Rectal smooth muscle tissue (tissue), 1 donor: Measurements from ENCODE around the gene KDM6B.
"Not testable (repeated sequence)": the region's sequence is repeated elsewhere in the genome, so short reads cannot be mapped to it uniquely, and the experiment has no call there.

Experiments
- H3K27ac ChIP-seq: one replicate; pipeline ENCODE4 v1.7.0; 2013; ENCODE audit warnings: low read depth, low read length, inconsistent platforms
- H3K27me3 ChIP-seq: one replicate; pipeline ENCODE4 v1.7.0; 2013; ENCODE audit warnings: low read length; ENCODE audit not compliant: control insufficient read depth, insufficient read depth
- H3K36me3 ChIP-seq: one replicate; pipeline ENCODE4 v1.7.0; 2013; ENCODE audit warnings: low read length; ENCODE audit not compliant: control insufficient read depth, insufficient read depth
- H3K4me1 ChIP-seq: one replicate; pipeline ENCODE4 v1.7.0; 2013; ENCODE audit warnings: low read length; ENCODE audit not compliant: control insufficient read depth, insufficient read depth
- H3K4me3 ChIP-seq: one replicate; pipeline ENCODE4 v1.7.0; 2013; ENCODE audit warnings: low read length
- H3K9ac ChIP-seq: one replicate; pipeline ENCODE4 v1.7.0; 2013; ENCODE audit warnings: low read length

Gene KDM6B

DNA sequence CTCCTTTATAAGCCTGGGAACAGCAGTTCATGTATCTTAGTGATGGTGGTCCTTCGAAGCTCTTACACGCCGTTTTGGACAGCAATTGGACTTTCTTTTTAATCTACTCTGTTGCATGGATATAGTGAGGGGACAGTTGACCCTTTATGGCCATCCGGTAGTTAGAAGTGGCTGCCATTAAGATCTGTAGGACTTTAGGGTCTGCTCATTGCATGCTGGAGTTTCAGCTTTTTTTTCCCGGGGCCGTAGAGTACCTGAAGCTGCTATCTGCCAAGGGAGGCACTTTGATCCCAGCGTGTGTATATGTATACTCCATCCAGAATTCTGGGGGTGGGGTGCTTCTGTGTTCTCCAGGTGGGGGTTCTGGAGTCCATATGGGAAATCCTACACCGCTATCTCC is 25.0 kb downstream of the KDM6B start:
- H3K27me3 ChIP-seq, result no peaks in the 10 kb centered on the region
- H3K27ac ChIP-seq, result no peak overlapping the region
- H3K4me1 ChIP-seq, result peaks cover 15% of the 10 kb centered on the region
- no peak overlapping the region for H3K9ac ChIP-seq
- H3K4me3 ChIP-seq, result peak overlapping the region; percentile 94
- H3K36me3 ChIP-seq, result no peaks in the 10 kb centered on the region

DNA sequence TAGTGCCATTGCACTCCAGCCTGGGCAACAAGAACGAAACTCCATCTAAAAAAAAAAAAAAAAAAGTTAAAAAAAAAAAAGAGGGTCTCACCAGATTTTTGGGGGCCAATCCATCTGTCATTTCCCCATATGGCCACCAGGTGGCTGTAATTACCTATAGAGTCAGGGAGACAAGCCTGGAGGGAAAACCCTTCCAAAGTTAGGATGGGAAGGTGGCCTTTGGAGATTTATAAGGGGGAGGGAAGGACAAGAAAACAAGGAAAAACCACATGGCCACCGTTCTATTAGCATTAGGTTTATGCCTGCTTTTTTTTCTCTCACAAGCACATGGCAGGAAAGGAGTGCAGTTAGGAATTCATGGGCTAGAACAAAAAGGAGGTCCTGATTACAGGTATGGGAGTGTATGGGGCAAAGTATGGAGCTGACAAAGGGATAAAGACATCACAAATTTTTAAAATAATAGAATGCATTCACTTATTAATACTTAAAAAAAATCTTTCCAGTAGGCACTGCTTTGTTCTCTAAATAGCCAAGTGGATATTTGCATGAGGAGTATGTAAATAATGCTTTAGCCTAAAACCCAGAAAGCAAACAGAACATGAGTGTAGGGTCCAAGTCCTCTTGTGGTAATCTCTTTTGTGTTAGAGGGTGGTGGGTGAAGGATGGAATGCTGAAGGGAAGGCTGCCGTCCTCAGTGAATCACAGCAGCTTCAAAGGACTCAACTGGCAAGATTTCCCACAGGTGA is 28.8 kb downstream of the KDM6B start:
- Histone ChIP-seq H3K9ac (no peak overlapping the region), H3K4me1 (peaks cover 7% of the 10 kb centered on the region), H3K27ac (no peak overlapping the region), H3K4me3 (no peak overlapping the region), H3K27me3 (no peaks in the 10 kb centered on the region), H3K36me3 (peaks cover 3% of the 10 kb centered on the region)

DNA sequence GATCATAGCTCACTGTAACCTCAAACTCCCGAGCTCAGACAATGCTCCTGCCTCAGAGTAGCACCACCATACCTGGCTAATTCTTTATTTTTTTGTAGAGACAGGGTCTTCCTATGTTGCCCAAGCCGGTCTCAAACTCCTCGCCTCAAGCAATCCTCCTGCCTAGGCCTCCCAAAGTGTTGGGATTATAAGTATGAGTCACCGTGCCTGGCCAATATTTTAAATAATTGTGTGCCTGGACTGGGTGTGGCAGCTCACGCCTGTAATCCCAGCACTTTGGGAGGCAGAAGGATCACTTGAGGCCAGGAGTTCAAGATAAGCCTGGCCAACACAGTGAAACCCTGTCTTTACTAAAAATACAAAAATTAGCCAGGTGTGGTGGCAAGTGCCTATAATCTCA is 30.4 kb downstream of the KDM6B start:
- not testable (repeated sequence) for H3K9ac ChIP-seq, H3K27me3 ChIP-seq, H3K36me3 ChIP-seq, H3K4me3 ChIP-seq, H3K4me1 ChIP-seq, H3K27ac ChIP-seq

DNA sequence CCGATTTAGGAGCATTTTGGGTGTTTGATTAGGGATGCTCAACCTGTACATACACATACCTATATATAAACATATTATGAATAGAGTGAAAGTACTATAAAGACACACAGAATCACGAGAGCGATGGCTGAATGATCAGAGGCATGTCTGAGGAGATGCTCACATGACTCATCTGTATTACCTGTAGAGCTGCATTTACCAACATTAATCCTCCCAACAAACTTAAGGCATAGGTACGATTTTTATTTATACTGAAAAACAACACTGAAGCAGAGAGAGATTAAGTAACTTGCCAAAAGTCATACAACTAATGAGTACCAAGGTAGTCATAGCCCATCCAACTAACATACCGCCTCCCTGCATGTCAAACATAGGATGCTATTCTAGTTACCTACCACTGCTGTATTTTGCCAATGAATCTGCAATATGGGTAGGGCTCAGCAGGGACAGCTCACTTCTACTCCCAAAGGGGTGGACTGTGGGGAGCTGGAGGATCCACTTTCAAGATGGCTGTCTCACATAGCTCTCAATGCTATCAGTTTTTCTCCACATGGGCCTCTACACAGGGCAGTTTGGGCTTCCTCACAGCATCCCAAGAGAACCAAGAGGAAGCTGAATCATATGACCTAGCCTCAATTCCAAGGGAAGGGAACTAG is 31.1 kb downstream of the KDM6B start:
- no peak overlapping the region for H3K9ac ChIP-seq
- peaks cover 3% of the 10 kb centered on the region for H3K36me3 ChIP-seq
- H3K4me1 ChIP-seq, result no peaks in the 10 kb centered on the region
- no peak overlapping the region for H3K27ac ChIP-seq
- H3K27me3 ChIP-seq, result no peaks in the 10 kb centered on the region
- no peak overlapping the region for H3K4me3 ChIP-seq

DNA sequence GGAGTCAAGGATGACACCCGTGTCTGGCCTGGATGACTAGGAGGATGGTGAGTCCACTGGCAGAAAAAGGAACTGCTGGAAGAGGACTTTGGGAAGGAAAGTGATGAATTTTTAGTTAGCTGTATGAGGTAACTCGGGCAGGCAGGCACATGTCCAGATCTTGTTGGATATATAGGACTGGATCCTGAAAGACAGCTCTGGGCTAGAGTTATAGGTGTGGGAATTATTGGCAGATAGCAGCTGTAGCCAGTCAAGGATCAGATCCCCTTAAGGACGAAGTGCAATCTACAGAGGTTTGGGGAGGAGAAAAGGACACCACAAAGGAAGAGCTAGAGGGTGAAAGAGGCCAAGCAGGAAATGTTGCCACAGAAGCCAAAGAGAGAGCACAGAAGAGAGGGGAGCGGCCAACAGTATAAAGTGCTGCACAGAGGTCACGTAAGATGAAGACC is 33.9 kb downstream of the KDM6B start:
- Histone ChIP-seq H3K36me3 (peaks cover 3% of the 10 kb centered on the region), H3K9ac (no peak overlapping the region), H3K27me3 (no peaks in the 10 kb centered on the region), H3K4me3 (no peak overlapping the region), H3K4me1 (no peaks in the 10 kb centered on the region), H3K27ac (no peak overlapping the region)

DNA sequence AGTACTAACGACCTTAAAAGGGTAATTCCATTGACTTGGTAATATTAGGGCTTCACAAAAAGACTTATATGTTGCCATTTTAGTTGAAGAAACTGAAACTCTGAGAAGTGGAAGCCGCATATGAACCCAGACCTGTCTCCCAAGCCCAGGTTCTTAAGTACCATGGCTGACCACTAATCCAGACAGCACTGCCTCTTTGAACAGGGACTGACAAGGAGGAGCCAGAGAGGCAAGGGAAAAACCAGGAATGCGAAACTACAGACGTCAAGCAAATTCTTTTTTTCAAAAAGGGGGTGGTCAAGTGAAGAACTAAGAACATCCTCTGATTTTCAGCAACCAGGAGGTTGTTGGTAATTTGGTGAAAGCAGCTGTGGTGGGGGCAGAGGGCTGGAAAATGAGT is 39.0 kb downstream of the KDM6B start:
- Histone ChIP-seq H3K27ac (no peak overlapping the region), H3K9ac (no peak overlapping the region), H3K36me3 (no peaks in the 10 kb centered on the region), H3K4me3 (no peak overlapping the region), H3K27me3 (no peaks in the 10 kb centered on the region), H3K4me1 (no peaks in the 10 kb centered on the region)

DNA sequence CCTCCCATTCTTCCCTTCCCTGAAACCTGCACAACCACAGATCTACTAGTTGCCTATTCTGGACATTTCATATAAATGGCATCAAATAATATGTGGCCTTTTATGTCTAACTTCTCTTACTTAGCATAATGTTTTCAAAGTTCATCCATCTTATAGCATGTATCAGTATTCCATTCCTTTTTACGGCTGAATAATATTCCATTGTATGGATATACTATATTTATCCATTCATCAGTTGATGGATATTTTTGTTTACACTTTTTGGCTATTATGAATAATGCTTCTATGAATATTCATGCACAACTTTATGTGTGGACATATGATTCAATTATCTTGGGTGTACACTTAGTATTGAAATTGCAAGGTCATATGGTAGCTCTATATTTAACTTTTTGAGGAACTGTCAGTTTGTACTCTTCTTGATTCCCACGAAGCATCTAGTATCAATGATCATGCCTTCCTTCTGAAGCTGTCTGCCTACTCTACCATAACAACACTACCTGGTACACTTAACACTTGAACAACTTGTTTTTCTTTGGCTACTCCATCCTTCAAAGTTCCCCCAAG is 41.9 kb downstream of the KDM6B start:
- no peaks in the 10 kb centered on the region for H3K36me3 ChIP-seq
- no peak overlapping the region for H3K9ac ChIP-seq
- no peak overlapping the region for H3K27ac ChIP-seq
- H3K4me1 ChIP-seq, result no peaks in the 10 kb centered on the region
- no peak overlapping the region for H3K4me3 ChIP-seq
- no peaks in the 10 kb centered on the region for H3K27me3 ChIP-seq

DNA sequence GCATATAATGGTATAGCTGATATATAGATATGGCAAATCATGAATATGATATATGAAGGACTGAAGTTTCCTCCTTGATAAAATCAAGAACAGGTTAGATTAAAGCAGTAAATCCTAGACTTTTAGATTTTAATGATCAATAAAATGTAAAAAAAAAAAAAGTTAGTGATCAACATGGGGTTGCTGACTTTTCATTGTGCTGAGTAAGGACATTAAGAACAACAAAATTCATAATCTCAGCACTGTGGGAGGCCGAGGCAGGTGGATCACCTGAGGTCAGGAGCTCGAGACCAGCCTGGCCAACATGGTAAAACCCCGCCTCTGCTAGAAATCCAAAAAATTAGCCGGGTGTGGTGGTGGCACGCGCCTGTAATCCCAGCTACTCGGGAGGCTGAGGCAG is 44.2 kb downstream of the KDM6B start:
- H3K36me3 ChIP-seq, result no peaks in the 10 kb centered on the region
- H3K27ac ChIP-seq, result no peak overlapping the region
- no peaks in the 10 kb centered on the region for H3K4me1 ChIP-seq
- H3K4me3 ChIP-seq, result no peak overlapping the region
- no peak overlapping the region for H3K9ac ChIP-seq
- H3K27me3 ChIP-seq, result no peaks in the 10 kb centered on the region

DNA sequence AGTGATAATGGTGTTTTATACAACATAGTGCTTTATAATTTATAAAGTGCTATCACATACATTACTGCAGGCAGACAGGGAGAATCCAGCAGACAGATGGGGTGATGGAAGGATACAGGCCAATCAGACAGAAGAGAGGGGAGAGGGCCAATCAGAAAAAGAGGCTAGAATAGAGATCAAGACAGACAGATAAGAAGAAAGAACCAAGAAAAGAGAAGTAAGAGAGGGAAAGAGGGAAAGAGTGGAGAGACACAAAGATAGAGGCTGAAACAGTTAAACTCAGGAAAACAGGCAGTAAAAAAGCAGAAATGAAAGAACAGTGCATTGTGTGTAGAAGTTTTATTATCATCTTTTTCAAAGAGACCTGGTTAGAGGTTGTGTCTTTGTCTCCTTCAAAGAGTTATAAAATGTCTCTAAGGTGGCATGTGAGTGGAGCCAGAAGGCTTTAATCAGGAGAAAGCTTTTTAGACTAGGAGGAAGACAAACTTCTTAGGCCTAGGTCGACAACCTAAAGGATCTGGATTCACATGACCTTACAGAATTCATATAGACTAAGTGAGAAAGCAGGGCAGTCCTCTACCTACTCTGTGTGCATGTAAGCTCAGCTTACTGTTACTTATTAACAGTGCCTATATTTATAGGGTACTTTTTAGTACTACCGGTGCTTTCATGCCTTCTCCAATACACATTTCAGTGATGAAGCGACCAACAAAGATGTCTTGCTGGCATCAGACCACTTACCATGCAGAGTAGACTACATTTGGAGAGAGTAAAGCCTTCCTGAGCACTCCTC is 46.3 kb downstream of the KDM6B start:
- Histone ChIP-seq H3K27ac (no peak overlapping the region), H3K27me3 (no peaks in the 10 kb centered on the region), H3K36me3 (no peaks in the 10 kb centered on the region), H3K4me3 (no peak overlapping the region), H3K4me1 (no peaks in the 10 kb centered on the region), H3K9ac (no peak overlapping the region)

DNA sequence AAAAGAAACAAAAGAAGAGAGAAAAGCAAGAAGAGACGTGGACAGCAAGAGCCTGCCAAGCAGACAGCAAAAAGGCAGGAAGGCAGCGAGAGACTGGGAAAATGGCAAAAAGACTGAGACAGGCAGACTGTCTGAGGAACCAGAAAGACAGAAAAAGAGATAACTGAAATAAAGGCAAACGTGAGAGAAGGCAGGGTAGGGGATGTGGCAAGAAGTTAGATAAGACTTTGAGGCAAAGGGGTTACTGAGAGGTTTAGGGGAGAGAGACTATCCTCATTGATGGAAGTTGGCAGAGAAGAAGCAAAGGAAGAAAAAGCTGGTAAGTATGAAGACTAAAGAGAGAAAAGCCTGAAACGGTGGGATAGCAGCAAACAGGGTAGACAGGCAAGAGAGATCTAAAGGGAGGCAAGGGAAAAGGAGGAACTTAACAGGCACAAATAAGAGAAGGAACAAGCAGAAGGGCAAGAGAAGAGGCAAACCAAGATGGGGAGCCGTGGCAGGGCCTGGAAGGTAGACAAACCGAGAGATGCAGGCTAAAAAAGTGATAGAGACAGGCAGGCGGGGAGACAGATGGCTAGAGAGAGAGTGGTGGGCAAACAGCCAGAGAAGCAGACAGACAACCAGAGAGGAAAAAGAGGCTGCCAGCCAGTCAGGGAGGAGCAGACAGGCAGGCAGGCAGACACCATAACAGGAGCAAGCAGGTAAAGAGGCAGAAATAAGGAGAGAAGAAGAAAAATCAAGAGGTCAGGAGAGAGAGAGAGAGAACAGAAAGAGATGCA is 47.4 kb downstream of the KDM6B start:
- no peaks in the 10 kb centered on the region for H3K36me3 ChIP-seq
- H3K9ac ChIP-seq, result no peak overlapping the region
- H3K27me3 ChIP-seq, result no peaks in the 10 kb centered on the region
- no peak overlapping the region for H3K27ac ChIP-seq
- H3K4me3 ChIP-seq, result no peak overlapping the region
- peaks cover 6% of the 10 kb centered on the region for H3K4me1 ChIP-seq

DNA sequence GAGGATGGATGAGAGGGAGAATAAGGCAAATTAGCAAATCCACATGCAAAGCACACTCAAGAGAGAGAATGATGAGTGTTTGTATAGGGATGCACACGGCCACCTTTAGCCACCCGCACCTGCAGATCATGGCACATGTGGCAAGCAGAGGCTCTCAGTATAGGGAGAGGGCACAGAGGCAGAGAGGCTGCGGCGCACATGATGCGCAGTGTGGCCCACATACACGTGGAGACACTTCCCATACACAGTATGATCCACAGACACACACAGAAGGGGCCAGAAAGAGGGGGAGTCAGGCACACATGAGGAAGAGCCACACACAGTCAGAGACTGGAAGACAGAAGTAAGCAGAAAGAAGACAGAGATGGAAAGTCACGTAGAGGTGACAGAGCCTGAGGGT is 48.1 kb downstream of the KDM6B start:
- Histone ChIP-seq H3K4me3 (no peak overlapping the region), H3K4me1 (peaks cover 12% of the 10 kb centered on the region), H3K36me3 (no peaks in the 10 kb centered on the region), H3K27ac (no peak overlapping the region), H3K27me3 (no peaks in the 10 kb centered on the region), H3K9ac (no peak overlapping the region)

DNA sequence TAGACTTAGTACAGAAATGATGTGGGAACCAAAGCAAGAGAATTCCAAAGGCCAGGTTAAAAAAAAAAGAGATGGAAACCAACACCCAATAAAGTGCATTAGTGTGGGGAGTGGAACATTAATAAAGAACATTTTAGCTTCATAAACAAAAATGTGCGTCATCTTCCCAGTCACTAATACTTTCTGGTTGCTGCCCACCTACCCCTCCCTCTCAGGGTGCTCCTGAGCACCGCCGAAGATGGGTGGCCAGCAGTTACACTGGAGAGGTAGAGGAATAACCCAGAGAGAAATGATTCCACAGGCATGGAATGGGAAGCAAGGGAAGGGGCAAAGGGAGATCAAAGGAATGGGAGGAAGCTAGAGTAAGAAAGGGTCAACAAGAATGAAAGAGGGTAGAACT is 48.6 kb downstream of the KDM6B start:
- no peak overlapping the region for H3K9ac ChIP-seq
- H3K36me3 ChIP-seq, result no peaks in the 10 kb centered on the region
- H3K27ac ChIP-seq, result no peak overlapping the region
- H3K4me3 ChIP-seq, result peak overlapping the region; percentile 30
- H3K27me3 ChIP-seq, result no peaks in the 10 kb centered on the region
- peaks cover 13% of the 10 kb centered on the region for H3K4me1 ChIP-seq
